Thyroid gland (tissue), 4 donors: ENCODE results near the gene MAP3K7CL.

Experiments used
- POLR2A ChIP-seq, 2 donors: fragments of 450-650 bp; IDR thresholded peaks; one replicate each; pipeline ENCODE4 v1.6.1; 2017; ENCODE audit warnings: antibody characterized with exemption in 2 of 2, mild to moderate bottlenecking in 2 of 2, moderate library complexity in 1 of 2
- TF ChIP-seq, protein P1 (sequence below), 6 experiments: fragments of 200-600 bp in 3 of 6; fragments of 450-650 bp in 3 of 6; sonication (generic) in 3 of 6; IDR thresholded peaks; one replicate each; pipeline ENCODE4 v1.5.1; 2016 to 2019; ENCODE audit warnings: antibody characterized with exemption in 6 of 6, mild to moderate bottlenecking in 2 of 6, inconsistent platforms in 1 of 6, moderate library complexity in 1 of 6

DNA sequence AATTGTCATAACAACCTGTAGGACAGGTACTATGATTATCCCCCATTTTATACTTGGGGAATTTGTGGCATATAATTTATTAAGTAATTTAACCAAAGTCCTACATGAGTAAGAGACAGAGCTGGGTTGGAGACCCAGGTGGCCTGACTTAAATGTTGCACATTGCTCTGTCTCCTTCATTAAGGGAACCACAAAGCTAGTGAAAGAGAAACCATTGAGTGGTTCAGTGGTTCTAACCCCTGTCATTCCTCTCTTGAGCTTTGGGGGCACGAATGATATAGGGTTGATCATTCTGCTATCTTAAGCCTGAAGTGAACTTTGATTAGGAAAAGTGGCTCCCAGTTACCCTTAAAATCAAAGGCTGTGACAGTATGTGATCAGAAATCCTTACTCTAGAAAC, 5.3 kb upstream of the MAP3K7CL start:
- TF ChIP-seq POLR2A (IDR thresholded peaks at IDR 0.05), result no peak
- TF ChIP-seq, protein P1, sequence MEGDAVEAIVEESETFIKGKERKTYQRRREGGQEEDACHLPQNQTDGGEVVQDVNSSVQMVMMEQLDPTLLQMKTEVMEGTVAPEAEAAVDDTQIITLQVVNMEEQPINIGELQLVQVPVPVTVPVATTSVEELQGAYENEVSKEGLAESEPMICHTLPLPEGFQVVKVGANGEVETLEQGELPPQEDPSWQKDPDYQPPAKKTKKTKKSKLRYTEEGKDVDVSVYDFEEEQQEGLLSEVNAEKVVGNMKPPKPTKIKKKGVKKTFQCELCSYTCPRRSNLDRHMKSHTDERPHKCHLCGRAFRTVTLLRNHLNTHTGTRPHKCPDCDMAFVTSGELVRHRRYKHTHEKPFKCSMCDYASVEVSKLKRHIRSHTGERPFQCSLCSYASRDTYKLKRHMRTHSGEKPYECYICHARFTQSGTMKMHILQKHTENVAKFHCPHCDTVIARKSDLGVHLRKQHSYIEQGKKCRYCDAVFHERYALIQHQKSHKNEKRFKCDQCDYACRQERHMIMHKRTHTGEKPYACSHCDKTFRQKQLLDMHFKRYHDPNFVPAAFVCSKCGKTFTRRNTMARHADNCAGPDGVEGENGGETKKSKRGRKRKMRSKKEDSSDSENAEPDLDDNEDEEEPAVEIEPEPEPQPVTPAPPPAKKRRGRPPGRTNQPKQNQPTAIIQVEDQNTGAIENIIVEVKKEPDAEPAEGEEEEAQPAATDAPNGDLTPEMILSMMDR (IDR thresholded peaks at IDR 0.05), result no peak
